GM23338 (cell line): ENCODE results near the gene DST.

Source experiments
- EZH2 ChIP-seq: fragments of 200-600 bp; sonication (generic); IDR thresholded peaks from one replicate; pipeline ENCODE4 v1.8.0; 2017; ENCODE audit warnings: antibody characterized with exemption, mild to moderate bottlenecking, low read depth; ENCODE audit not compliant: unreplicated experiment
- EZH2phosphoT487 ChIP-seq: fragments of 200-600 bp; sonication (generic); IDR thresholded peaks from one replicate; pipeline ENCODE4 v1.8.1; 2018; ENCODE audit warnings: antibody characterized with exemption; ENCODE audit not compliant: unreplicated experiment
- JUNB ChIP-seq: IDR thresholded peaks from one replicate; pipeline ENCODE4 v1.6.1; 2016; ENCODE audit warnings: antibody characterized with exemption; ENCODE audit not compliant: unreplicated experiment
- NANOG ChIP-seq: IDR thresholded peaks from 2 replicates; pipeline ENCODE4 v1.6.1; 2016; ENCODE audit warnings: antibody characterized with exemption, borderline replicate concordance
- POLR2AphosphoS5 ChIP-seq: IDR thresholded peaks from 2 replicates; pipeline ENCODE4 v1.6.1; 2016; ENCODE audit warnings: antibody characterized with exemption, low read depth
- ZNF114 ChIP-seq: fragments of 250-450 bp; sonication (Bioruptor Pico); IDR thresholded peaks from 2 replicates; pipeline ENCODE4 v1.5.0; 2020; ENCODE audit warnings: mild to moderate bottlenecking, moderate library complexity
- ZNF331 ChIP-seq: fragments of 250-450 bp; sonication (Bioruptor Pico); IDR thresholded peaks from 2 replicates; pipeline ENCODE4 v1.5.0; 2020; ENCODE audit warnings: low read depth, mild to moderate bottlenecking, moderate library complexity
- TF ChIP-seq, protein P1 (sequence below), 2 experiments: fragments of 200-600 bp in 1 of 2; sonication (generic) in 1 of 2; conservative IDR thresholded peaks; 2 replicates each; pipeline versions ENCODE4 v1.5.1 to v1.6.1; 2016 to 2017; ENCODE audit warnings: antibody characterized with exemption in 2 of 2, low read depth in 2 of 2, mild to moderate bottlenecking in 2 of 2, moderate library complexity in 1 of 2
- TF ChIP-seq, protein P2 (sequence below): IDR thresholded peaks from one replicate; pipeline ENCODE4 v1.6.1; 2018; ENCODE audit warnings: antibody characterized with exemption; ENCODE audit not compliant: unreplicated experiment

DNA sequence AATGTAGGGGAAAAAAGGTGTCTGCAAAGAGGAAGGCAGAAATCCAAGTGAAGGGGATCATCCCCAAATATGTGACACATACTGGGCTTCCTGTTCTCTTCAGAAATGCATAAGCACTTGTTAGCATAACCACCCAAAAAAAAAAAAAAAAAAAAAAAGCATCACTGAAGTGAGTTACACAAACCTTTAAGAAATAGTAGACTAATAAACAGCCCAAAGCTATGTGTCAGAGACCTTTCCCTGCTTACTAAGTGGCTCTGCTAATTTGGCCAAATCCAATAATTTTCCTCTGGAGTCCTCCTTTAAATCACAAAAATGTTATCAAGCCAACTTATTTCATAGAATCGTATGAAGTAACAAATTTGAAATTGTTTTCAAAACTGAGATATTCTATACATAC lies 7.5 kb upstream of the DST start:
- TF ChIP-seq, protein P1, sequence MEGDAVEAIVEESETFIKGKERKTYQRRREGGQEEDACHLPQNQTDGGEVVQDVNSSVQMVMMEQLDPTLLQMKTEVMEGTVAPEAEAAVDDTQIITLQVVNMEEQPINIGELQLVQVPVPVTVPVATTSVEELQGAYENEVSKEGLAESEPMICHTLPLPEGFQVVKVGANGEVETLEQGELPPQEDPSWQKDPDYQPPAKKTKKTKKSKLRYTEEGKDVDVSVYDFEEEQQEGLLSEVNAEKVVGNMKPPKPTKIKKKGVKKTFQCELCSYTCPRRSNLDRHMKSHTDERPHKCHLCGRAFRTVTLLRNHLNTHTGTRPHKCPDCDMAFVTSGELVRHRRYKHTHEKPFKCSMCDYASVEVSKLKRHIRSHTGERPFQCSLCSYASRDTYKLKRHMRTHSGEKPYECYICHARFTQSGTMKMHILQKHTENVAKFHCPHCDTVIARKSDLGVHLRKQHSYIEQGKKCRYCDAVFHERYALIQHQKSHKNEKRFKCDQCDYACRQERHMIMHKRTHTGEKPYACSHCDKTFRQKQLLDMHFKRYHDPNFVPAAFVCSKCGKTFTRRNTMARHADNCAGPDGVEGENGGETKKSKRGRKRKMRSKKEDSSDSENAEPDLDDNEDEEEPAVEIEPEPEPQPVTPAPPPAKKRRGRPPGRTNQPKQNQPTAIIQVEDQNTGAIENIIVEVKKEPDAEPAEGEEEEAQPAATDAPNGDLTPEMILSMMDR (conservative IDR thresholded peaks at IDR 0.05; ENCODE audit: low read depth in 2 of 2): no peak
- TF ChIP-seq POLR2AphosphoS5: no peak
- no peak for TF ChIP-seq EZH2
- TF ChIP-seq EZH2phosphoT487: no peak
- no peak for TF ChIP-seq ZNF331
- TF ChIP-seq ZNF114 (CRISPR knock-in tag): no peak
- TF ChIP-seq, protein P2, sequence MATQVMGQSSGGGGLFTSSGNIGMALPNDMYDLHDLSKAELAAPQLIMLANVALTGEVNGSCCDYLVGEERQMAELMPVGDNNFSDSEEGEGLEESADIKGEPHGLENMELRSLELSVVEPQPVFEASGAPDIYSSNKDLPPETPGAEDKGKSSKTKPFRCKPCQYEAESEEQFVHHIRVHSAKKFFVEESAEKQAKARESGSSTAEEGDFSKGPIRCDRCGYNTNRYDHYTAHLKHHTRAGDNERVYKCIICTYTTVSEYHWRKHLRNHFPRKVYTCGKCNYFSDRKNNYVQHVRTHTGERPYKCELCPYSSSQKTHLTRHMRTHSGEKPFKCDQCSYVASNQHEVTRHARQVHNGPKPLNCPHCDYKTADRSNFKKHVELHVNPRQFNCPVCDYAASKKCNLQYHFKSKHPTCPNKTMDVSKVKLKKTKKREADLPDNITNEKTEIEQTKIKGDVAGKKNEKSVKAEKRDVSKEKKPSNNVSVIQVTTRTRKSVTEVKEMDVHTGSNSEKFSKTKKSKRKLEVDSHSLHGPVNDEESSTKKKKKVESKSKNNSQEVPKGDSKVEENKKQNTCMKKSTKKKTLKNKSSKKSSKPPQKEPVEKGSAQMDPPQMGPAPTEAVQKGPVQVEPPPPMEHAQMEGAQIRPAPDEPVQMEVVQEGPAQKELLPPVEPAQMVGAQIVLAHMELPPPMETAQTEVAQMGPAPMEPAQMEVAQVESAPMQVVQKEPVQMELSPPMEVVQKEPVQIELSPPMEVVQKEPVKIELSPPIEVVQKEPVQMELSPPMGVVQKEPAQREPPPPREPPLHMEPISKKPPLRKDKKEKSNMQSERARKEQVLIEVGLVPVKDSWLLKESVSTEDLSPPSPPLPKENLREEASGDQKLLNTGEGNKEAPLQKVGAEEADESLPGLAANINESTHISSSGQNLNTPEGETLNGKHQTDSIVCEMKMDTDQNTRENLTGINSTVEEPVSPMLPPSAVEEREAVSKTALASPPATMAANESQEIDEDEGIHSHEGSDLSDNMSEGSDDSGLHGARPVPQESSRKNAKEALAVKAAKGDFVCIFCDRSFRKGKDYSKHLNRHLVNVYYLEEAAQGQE: no peak
- TF ChIP-seq NANOG: no peak
- TF ChIP-seq JUNB: no peak
